Cardiac fibroblast (primary cell): ENCODE results near the gene EPB41.

Experiments
- DNase-seq, 2 donors: peaks; one replicate each; pipeline versions ENCODE4 v3.0.0 to v3.0.0-alpha.2; 2010; ENCODE audit warnings: low read depth in 2 of 2
- H3K4me3 ChIP-seq, 2 donors: replicated peaks in 1 of 2; 1 replicate in 1 of 2; 2 replicates in 1 of 2; pipeline ENCODE4 v1.5.1; 2011; ENCODE audit warnings: low read depth in 2 of 2, low read length in 2 of 2, mild to moderate bottlenecking in 2 of 2, moderate library complexity in 1 of 2
- CTCF ChIP-seq: IDR thresholded peaks from one replicate; pipeline ENCODE4 v1.5.1; 2011; ENCODE audit warnings: low read depth, mild to moderate bottlenecking, low read length, inconsistent platforms

Gene EPB41

GRCh38 chr1:28910379-28911115, 3.8 kb upstream of the EPB41 start:
- no peak for TF ChIP-seq CTCF
- no peak overlapping the region for H3K4me3 ChIP-seq
- no peak for DNase-seq

GRCh38 chr1:28913786-28914227, 562 bp upstream of the EPB41 start:
- TF ChIP-seq CTCF, result no peak
- H3K4me3 ChIP-seq, result peak overlapping the region; percentile 36 to 52
- peak in 1 of 2 donors; percentile 4 for DNase-seq

GRCh38 chr1:28915031-28915895, 894 bp downstream of the EPB41 start:
- TF ChIP-seq CTCF, result no peak
- peak in 1 of 2 donors; percentile 28 for DNase-seq
- peak overlapping the region; percentile 52 for H3K4me3 ChIP-seq

- no peak for DNase-seq
- no peak for TF ChIP-seq CTCF
- H3K4me3 ChIP-seq, result no peak overlapping the region
These were observed 3.4 kb downstream of the EPB41 start for GRCh38 chr1:28917757-28918118.

GRCh38 chr1:28921286-28921869, 7.0 kb downstream of the EPB41 start:
- no peak for TF ChIP-seq CTCF
- no peak overlapping the region for H3K4me3 ChIP-seq
- DNase-seq, result no peak

- DNase-seq, result no peak
- no peak for TF ChIP-seq CTCF
- no peak overlapping the region for H3K4me3 ChIP-seq
These were observed 11.1 kb downstream of the EPB41 start for GRCh38 chr1:28925350-28925891.
